ENCODE results near the gene RSPH10B2. TPM values are rescaled to one million over a fixed set of nuclear protein-coding genes. Genes with fewer than 3 reads are reported as not detected.
"Not testable (repeated sequence)": the region's sequence is repeated elsewhere in the genome, so short reads cannot be mapped to it uniquely, and the experiment has no call there.

Gene RSPH10B2
- total RNA-seq, 1 donor, result 0.43 TPM

GRCh38 chr7:6761186-6761585 is 7.3 kb downstream of the RSPH10B2 start:
- not testable (repeated sequence) for H3K4me3 ChIP-seq (ENCODE audit: low read depth, low read length); DNase-seq (ENCODE audit: low read depth)

DNA sequence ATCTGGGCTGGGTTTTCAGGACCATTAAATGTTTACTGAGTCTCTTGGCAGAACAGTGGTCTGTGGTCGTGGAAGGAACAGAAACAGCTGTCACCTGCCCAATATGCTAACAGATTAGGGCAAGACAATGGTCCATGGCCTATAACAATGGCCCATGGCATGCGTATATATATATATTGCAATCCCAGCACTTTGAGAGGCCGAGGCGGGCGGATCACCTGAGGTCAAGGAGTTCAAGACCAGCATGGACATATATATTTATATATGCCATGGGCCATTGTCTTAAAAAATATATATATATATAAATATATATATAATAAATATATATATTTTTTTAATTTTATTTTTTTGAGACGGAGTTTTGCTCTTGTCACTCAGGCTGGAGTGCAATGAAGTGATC is 27.7 kb downstream of the RSPH10B2 start:
- DNase-seq (ENCODE audit: low read depth); H3K4me3 ChIP-seq (ENCODE audit: low read depth, low read length): not testable (repeated sequence)

GRCh38 chr7:6789353-6789752 is 35.5 kb downstream of the RSPH10B2 start:
- not testable (repeated sequence) for H3K4me3 ChIP-seq (ENCODE audit: low read depth, low read length); DNase-seq (ENCODE audit: low read depth)

DNA sequence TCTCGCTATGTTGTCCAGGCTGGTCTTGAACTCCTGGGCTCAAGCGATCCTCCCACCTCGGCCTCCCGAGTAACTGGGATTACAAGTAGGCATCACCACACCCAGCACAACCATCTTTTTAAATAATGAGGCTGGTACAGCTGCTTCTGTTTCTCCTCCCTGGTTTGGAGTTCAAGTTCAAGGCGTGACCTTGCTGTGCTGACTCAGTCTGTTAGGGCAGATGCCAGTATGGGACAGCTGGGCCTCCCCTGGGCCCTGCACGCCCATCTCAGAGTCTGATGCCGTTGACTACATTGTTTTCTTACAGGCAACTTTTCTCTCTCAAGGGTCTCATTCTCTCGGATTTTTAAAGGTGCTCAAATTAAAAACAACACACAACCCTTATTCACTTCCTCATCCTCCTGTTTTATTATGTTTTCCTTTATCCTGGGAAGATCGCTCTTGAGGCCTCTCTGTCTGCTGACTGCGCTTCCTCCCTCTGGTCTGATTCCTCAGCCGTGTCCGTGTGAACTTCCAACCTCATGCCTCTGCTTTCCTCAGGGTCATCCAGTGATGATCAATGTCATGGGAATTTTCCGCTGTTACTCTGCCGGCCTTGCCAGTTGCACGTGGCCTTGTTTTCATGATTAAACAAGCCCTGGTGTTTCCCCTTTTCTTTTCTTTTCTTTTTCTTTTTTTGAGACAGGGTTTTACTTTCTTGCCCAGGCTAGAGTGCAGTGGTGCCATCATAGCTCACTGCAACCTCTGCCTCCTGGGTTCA is 38.4 kb downstream of the RSPH10B2 start:
- not testable (repeated sequence) for H3K4me3 ChIP-seq (ENCODE audit: low read depth, low read length)
- peak; percentile 81 for DNase-seq (ENCODE audit: low read depth)

DNA sequence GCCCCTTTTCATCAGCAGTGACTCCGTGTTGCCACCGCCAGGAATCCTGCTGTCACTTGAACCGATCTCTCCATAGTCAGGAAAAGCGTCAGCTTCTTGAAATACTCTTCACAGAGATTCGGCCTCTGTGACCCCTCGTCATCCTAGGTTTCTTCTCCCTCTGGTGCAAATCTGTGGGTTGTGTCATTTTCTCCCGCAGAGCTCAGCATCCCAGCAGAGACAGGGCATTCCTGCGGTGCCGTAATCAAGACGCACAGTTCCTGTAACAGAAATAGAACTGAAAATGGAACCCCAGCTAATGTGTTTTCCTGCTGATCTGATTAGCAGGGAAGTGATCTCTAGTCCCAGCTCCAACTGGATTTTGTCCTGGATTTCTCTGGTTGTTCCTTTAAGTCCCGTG is 40.4 kb downstream of the RSPH10B2 start:
- not testable (repeated sequence) for DNase-seq (ENCODE audit: low read depth)

GRCh38 chr7:6797218-6797617 is 43.3 kb downstream of the RSPH10B2 start:
- not testable (repeated sequence) for DNase-seq (ENCODE audit: low read depth)

More for the DNA sequence above, 40.4 kb downstream of the RSPH10B2 start:
- not testable (repeated sequence) for H3K4me3 ChIP-seq (ENCODE audit: low read depth, low read length)

DNA sequence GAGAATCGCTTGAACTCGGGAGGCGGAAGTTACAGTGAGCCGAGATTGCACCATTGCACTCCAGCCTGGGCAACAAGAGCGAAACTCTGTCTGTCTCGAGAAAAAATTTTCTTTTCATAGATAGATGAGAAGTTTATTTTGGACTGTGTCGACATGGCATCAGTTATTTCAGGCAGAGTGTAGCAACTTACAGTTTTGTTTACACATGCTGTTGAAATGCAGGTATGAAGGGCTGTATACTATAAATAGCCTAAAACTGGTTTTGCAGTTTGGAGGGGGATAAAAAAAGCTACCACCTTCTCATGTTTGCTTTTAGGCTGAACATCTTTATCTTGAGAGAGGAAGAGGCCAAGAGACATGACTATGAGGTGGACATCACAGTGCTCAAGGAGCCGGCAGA is 44.1 kb downstream of the RSPH10B2 start:
- not testable (repeated sequence) for H3K4me3 ChIP-seq (ENCODE audit: low read depth, low read length); DNase-seq (ENCODE audit: low read depth)

More at GRCh38 chr7:6797218-6797617, 43.3 kb downstream of the RSPH10B2 start:
- H3K4me3 ChIP-seq (ENCODE audit: low read depth, low read length), result not testable (repeated sequence)

DNA sequence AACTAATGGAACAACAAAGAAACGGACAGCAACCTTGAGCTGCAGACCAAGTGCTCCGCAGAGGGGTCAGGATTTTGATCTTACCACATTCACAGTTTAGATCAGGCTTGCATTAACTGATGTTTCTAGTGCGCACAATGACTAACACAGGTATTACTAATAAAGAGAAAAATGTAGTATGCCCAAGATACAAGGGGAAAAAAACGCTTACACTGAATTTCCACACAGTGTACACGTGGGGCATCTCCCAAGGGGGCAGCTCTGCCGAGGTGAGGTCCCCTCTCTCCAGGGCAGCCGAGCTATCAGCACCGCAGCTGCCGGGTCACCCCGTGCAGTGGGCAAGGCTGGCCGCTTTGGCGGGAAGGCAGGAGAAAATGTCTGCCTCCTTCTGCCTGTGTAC is 46.0 kb downstream of the RSPH10B2 start:
- H3K4me3 ChIP-seq (ENCODE audit: low read depth, low read length); DNase-seq (ENCODE audit: low read depth): not testable (repeated sequence)

DNA sequence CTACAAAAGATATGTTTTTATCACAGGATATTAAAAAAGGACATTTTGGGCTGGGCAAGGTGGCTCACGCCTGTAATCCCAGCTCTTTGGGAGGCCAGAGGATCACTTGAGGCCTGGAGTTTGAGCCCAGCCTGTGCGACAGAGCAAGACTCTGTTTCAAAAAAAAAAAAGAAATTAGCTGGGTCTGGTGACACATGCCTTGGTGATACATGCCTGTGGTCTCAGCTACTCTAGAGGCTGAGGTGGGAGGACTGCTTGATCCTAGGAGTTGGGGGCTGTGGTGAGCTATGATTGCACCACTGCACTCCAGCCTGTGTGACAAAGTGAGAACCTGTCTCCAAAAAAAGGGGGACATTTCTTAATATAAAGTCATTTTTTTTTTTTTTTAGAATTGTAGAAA is 46.4 kb downstream of the RSPH10B2 start:
- DNase-seq (ENCODE audit: low read depth); H3K4me3 ChIP-seq (ENCODE audit: low read depth, low read length): not testable (repeated sequence)

GRCh38 chr7:6807393-6807918 is 53.6 kb downstream of the RSPH10B2 start:
- not testable (repeated sequence) for H3K4me3 ChIP-seq (ENCODE audit: low read depth, low read length); DNase-seq (ENCODE audit: low read depth)

GRCh38 chr7:6807959-6808358 is 54.1 kb downstream of the RSPH10B2 start:
- DNase-seq (ENCODE audit: low read depth); H3K4me3 ChIP-seq (ENCODE audit: low read depth, low read length): not testable (repeated sequence)

DNA sequence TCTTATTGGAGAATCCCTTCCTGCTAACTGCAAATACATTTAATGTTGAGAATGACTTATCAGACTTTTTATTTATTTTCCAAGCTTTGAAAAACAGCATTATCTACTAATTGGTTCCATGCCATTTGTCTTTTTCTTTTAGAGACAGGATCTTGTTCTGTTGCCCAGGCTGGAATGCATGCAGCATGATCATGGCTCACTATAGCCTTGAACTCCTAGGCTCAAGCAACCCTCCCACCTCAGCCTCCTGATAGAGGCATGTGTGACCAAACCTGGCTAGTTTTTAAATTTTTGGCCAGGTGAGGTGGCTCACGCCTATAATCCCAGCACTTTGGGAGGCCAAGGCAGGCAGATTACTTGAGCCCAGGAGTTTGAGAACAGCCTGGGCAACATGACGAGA is 59.1 kb downstream of the RSPH10B2 start:
- not testable (repeated sequence) for DNase-seq (ENCODE audit: low read depth); H3K4me3 ChIP-seq (ENCODE audit: low read depth, low read length)

DNA sequence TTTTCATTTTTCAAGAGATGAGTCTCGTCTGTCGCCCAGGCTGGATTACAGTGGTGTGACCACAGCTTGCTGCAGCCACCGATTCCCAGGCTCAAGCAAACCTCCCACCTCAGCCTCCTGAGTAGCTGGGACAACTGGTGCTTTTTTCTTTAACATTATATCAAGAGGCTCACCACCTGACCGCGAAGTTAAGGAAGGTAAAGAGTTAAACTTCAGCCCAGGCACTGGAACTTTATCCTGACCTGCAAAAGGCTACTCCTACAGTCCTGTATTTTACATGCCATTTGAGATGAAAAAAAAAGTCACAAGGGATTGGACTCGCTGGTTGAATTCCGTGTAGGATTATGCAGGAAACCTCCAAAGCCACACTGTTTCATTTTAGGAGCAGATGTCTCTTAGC is 61.6 kb downstream of the RSPH10B2 start:
- not testable (repeated sequence) for DNase-seq (ENCODE audit: low read depth)

GRCh38 chr7:6821622-6822021 is 67.7 kb downstream of the RSPH10B2 start:
- DNase-seq (ENCODE audit: low read depth); H3K4me3 ChIP-seq (ENCODE audit: low read depth, low read length): not testable (repeated sequence)

More for the DNA sequence above, 61.6 kb downstream of the RSPH10B2 start:
- not testable (repeated sequence) for H3K4me3 ChIP-seq (ENCODE audit: low read depth, low read length)

DNA sequence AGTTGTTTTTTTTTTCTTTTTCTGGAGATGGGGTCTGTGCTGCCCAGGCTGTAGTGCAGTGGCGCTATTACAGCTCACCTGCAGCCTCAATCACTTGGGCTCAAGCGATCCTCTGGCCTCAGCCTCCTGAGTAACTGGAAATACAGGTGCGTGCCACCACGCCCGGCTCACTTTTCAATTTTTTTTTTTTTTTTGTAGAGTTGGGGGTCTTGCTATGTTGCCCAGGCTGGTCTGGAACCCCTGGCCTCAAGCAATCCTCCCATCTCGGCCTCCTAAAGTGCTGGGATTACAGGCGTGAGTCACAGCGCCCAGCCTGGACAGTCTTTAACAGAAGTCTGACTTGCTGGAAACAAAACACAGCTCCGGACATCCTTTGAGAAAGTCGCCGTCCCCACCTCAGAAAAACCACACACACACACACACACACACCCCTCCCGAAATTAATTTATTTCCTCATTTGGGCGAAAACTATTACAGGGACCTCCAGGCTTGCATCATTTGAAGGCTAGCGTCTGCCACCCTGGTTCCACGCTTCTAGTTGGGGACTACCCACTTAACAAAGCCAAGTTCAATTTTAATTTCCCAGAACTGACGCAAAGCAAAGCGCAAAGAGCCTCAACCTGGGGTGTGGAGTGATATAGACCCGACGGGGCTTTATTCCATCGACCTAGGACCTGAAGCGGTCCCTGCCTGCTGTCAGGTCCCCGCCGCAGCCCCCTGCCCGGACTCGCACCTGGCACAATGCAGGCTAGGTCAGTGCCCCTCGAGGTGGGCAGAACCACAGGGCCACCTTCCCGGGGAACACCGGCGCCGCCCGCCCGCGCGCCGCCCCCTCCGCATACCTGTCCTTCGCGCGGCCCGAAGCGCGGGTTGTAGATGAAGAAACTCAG is 71.6 kb downstream of the RSPH10B2 start:
- peak overlapping the region; percentile 51 for H3K4me3 ChIP-seq (ENCODE audit: low read depth, low read length)
- not testable (repeated sequence) for DNase-seq (ENCODE audit: low read depth)
